GM06990 (cell line): ENCODE results near the gene ASB3.
A peak's percentile ranks its signal among the peaks of the same experiment; 100 is the strongest.

Experiments
- DNase-seq: peaks from one replicate; pipeline ENCODE4 v3.0.0-alpha.2; 2011; ENCODE audit not compliant: insufficient read length; ENCODE audit errors: extremely low read depth
- H3K27me3 ChIP-seq: replicated peaks from 2 replicates; pipeline ENCODE4 v1.6.0; 2011; ENCODE audit warnings: low read length; ENCODE audit not compliant: control insufficient read depth, insufficient read depth
- H3K36me3 ChIP-seq: 2 replicates; pipeline ENCODE4 v1.5.1; 2011; ENCODE audit warnings: low read length; ENCODE audit not compliant: control insufficient read depth, insufficient read depth
- H3K4me3 ChIP-seq: replicated peaks from 2 replicates; pipeline ENCODE4 v1.5.1; 2011; ENCODE audit warnings: low read depth, mild to moderate bottlenecking, control low read depth, low read length
- CTCF ChIP-seq: IDR thresholded peaks from 2 replicates; pipeline ENCODE4 v1.5.1; 2011; ENCODE audit warnings: low read length, control low read depth, mild to moderate bottlenecking, inconsistent platforms; ENCODE audit not compliant: insufficient read depth, poor library complexity, severe bottlenecking

ASB3 gene

GRCh38 chr2:53801547-53801946 lies 14.8 kb upstream of the ASB3 start:
- no peak for DNase-seq
- no peak for TF ChIP-seq CTCF
- peaks cover 5% of the 10 kb centered on the region for H3K36me3 ChIP-seq

GRCh38 chr2:53793821-53794220 lies 7.1 kb upstream of the ASB3 start:
- Histone ChIP-seq H3K36me3 (peaks cover 5% of the 10 kb centered on the region; the same call in 1 of the 2 replicates), H3K4me3 (no peak overlapping the region), H3K27me3 (no peaks in the 10 kb centered on the region)
- TF ChIP-seq CTCF, result no peak
- DNase-seq, result no peak

More at GRCh38 chr2:53801547-53801946, 14.8 kb upstream of the ASB3 start:
- Histone ChIP-seq H3K4me3 (no peak overlapping the region), H3K27me3 (no peaks in the 10 kb centered on the region)

GRCh38 chr2:53793261-53793660 lies 6.5 kb upstream of the ASB3 start:
- H3K4me3 ChIP-seq, result no peak overlapping the region
- H3K36me3 ChIP-seq, result peaks cover 4% of the 10 kb centered on the region; the same call in 1 of the 2 replicates
- no peak for DNase-seq
- no peaks in the 10 kb centered on the region for H3K27me3 ChIP-seq
- no peak for TF ChIP-seq CTCF

- Histone ChIP-seq H3K27me3 (no peaks in the 10 kb centered on the region), H3K36me3 (no peaks in the 10 kb centered on the region), H3K4me3 (peak overlapping the region; percentile 86)
- no peak for TF ChIP-seq CTCF
- no peak for DNase-seq
These were observed 999 bp upstream of the ASB3 start for GRCh38 chr2:53787614-53788289.

GRCh38 chr2:53786352-53786704 lies 425 bp downstream of the ASB3 start:
- TF ChIP-seq CTCF, result no peak
- H3K4me3 ChIP-seq, result peak overlapping the region; percentile 86
- no peak for DNase-seq
- H3K36me3 ChIP-seq, result peaks cover 2% of the 10 kb centered on the region; the same call in 1 of the 2 replicates
- H3K27me3 ChIP-seq, result no peaks in the 10 kb centered on the region

- no peak for DNase-seq
- H3K4me3 ChIP-seq, result peak overlapping the region; percentile 86
These were observed 1.4 kb downstream of the ASB3 start for GRCh38 chr2:53785366-53785765.

More at GRCh38 chr2:53785366-53785765, 1.4 kb downstream of the ASB3 start:
- Histone ChIP-seq H3K36me3 (peaks cover 4% of the 10 kb centered on the region; the same call in 1 of the 2 replicates), H3K27me3 (no peaks in the 10 kb centered on the region)
- no peak for TF ChIP-seq CTCF
